GM23338 (cell line): ENCODE results near the gene MS4A13. TPM values are rescaled to one million over a fixed set of nuclear protein-coding genes. Genes with fewer than 3 reads are reported as not detected.

Source experiments
- ATAC-seq: fragments of 200-7000 bp; cut with Tn5 transposase; 3 replicates; pipeline ENCODE4 v1.9.1; 2020
- DNase-seq: peaks from one replicate; pipeline ENCODE4 v3.0.0-alpha.2; 2015; ENCODE audit warnings: low spot score
- H2AFZ ChIP-seq: fragments of 200-600 bp; sonication (generic); 2 replicates; pipeline ENCODE4 v1.8.0; 2016; ENCODE audit warnings: antibody characterized with exemption, mild to moderate bottlenecking, moderate library complexity
- H3F3A ChIP-seq: fragments of 200-600 bp; sonication (generic); replicated peaks from 2 replicates; pipeline ENCODE4 v1.8.0; 2017; ENCODE audit warnings: antibody characterized with exemption, mixed run types, low read depth
- H3K27ac ChIP-seq: fragments of 200-600 bp; sonication (generic); 2 replicates; pipeline ENCODE4 v1.6.1; 2016; ENCODE audit warnings: low read depth
- H3K27me3 ChIP-seq: fragments of 200-600 bp; sonication (generic); 2 replicates; pipeline ENCODE4 v1.8.0; 2016; ENCODE audit warnings: mild to moderate bottlenecking, mixed run types, moderate library complexity; ENCODE audit not compliant: insufficient read depth
- H3K36me3 ChIP-seq: fragments of 200-600 bp; sonication (generic); 2 replicates; pipeline ENCODE4 v1.8.0; 2016; ENCODE audit warnings: mild to moderate bottlenecking; ENCODE audit not compliant: insufficient read depth
- H3K4me1 ChIP-seq: fragments of 200-600 bp; sonication (generic); 2 replicates; pipeline ENCODE4 v1.8.0; 2016; ENCODE audit warnings: mild to moderate bottlenecking, moderate library complexity; ENCODE audit not compliant: insufficient read depth
- H3K4me2 ChIP-seq: fragments of 200-600 bp; sonication (generic); 2 replicates; pipeline ENCODE4 v1.7.1; 2017; ENCODE audit warnings: mixed run types
- H3K4me3 ChIP-seq: fragments of 200-600 bp; sonication (generic); 2 replicates; pipeline ENCODE4 v1.6.1; 2016; ENCODE audit warnings: mixed run types
- H3K79me2 ChIP-seq: fragments of 200-600 bp; sonication (generic); replicated peaks from 2 replicates; pipeline ENCODE4 v1.8.0; 2017; ENCODE audit warnings: mild to moderate bottlenecking; ENCODE audit not compliant: insufficient read depth
- H3K9me2 ChIP-seq: fragments of 200-600 bp; sonication (generic); 2 replicates; pipeline ENCODE4 v1.8.0; 2017; ENCODE audit not compliant: insufficient read depth
- H4K20me1 ChIP-seq: fragments of 200-600 bp; sonication (generic); replicated peaks from 2 replicates; pipeline ENCODE4 v1.8.0; 2017; ENCODE audit warnings: mild to moderate bottlenecking; ENCODE audit not compliant: insufficient read depth
- H3K27ac Mint-ChIP-seq: 2 replicates; pipeline ENCODE4 v1.8.0; 2020; ENCODE audit warnings: inconsistent platforms, mild to moderate bottlenecking, moderate library complexity, mixed read lengths
- H3K27me3 Mint-ChIP-seq: 3 replicates; pipeline ENCODE4 v1.8.0; 2022; ENCODE audit warnings: low read depth, mild to moderate bottlenecking, moderate library complexity, mixed read lengths, inconsistent platforms; ENCODE audit not compliant: insufficient read depth, poor library complexity
- H3K36me3 Mint-ChIP-seq: 3 replicates; pipeline ENCODE4 v1.8.0; 2021; ENCODE audit warnings: low read depth, mild to moderate bottlenecking, inconsistent platforms, moderate library complexity, mixed read lengths
- H3K4me1 Mint-ChIP-seq: 3 replicates; pipeline ENCODE4 v1.8.0; 2020; ENCODE audit warnings: mild to moderate bottlenecking, inconsistent platforms, mixed read lengths
- H3K4me3 Mint-ChIP-seq: 3 replicates; pipeline ENCODE4 v1.8.0; 2021; ENCODE audit warnings: moderate library complexity, mild to moderate bottlenecking, inconsistent platforms, mixed read lengths
- H3K9me3 Mint-ChIP-seq: 3 replicates; pipeline ENCODE4 v1.8.0; 2020; ENCODE audit warnings: moderate library complexity, mild to moderate bottlenecking, inconsistent platforms, mixed read lengths
- CREB1 ChIP-seq: fragments of 250-450 bp; sonication (Bioruptor Pico); IDR thresholded peaks from 2 replicates; pipeline ENCODE4 v1.5.0; 2020; ENCODE audit warnings: low read depth, mild to moderate bottlenecking, moderate library complexity
- CTCF ChIP-seq, 2 experiments: fragments of 200-600 bp in 1 of 2; sonication (generic) in 1 of 2; conservative IDR thresholded peaks; 2 replicates each; pipeline versions ENCODE4 v1.5.1 to v1.6.1; 2016 to 2017; ENCODE audit warnings: antibody characterized with exemption in 2 of 2, low read depth in 2 of 2, mild to moderate bottlenecking in 2 of 2, moderate library complexity in 1 of 2
- ETS1 ChIP-seq: IDR thresholded peaks from 2 replicates; pipeline ENCODE4 v1.6.1; 2016; ENCODE audit warnings: antibody characterized with exemption
- EZH2 ChIP-seq: fragments of 200-600 bp; sonication (generic); IDR thresholded peaks from one replicate; pipeline ENCODE4 v1.8.0; 2017; ENCODE audit warnings: antibody characterized with exemption, mild to moderate bottlenecking, low read depth; ENCODE audit not compliant: unreplicated experiment
- EZH2phosphoT487 ChIP-seq: fragments of 200-600 bp; sonication (generic); IDR thresholded peaks from one replicate; pipeline ENCODE4 v1.8.1; 2018; ENCODE audit warnings: antibody characterized with exemption; ENCODE audit not compliant: unreplicated experiment
- JUNB ChIP-seq: IDR thresholded peaks from one replicate; pipeline ENCODE4 v1.6.1; 2016; ENCODE audit warnings: antibody characterized with exemption; ENCODE audit not compliant: unreplicated experiment
- NANOG ChIP-seq: IDR thresholded peaks from 2 replicates; pipeline ENCODE4 v1.6.1; 2016; ENCODE audit warnings: antibody characterized with exemption, borderline replicate concordance
- POLR2AphosphoS5 ChIP-seq: IDR thresholded peaks from 2 replicates; pipeline ENCODE4 v1.6.1; 2016; ENCODE audit warnings: antibody characterized with exemption, low read depth
- REST ChIP-seq: IDR thresholded peaks from one replicate; pipeline ENCODE4 v1.6.1; 2018; ENCODE audit warnings: antibody characterized with exemption; ENCODE audit not compliant: unreplicated experiment
- STAT1 ChIP-seq: IDR thresholded peaks from one replicate; pipeline ENCODE4 v1.6.1; 2016; ENCODE audit warnings: antibody characterized with exemption; ENCODE audit not compliant: unreplicated experiment
- ZNF114 ChIP-seq: fragments of 250-450 bp; sonication (Bioruptor Pico); IDR thresholded peaks from 2 replicates; pipeline ENCODE4 v1.5.0; 2020; ENCODE audit warnings: mild to moderate bottlenecking, moderate library complexity
- ZNF331 ChIP-seq: fragments of 250-450 bp; sonication (Bioruptor Pico); IDR thresholded peaks from 2 replicates; pipeline ENCODE4 v1.5.0; 2020; ENCODE audit warnings: low read depth, mild to moderate bottlenecking, moderate library complexity
- ZNF462 ChIP-seq: fragments of 250-450 bp; sonication (Bioruptor Pico); IDR thresholded peaks from 2 replicates; pipeline ENCODE4 v1.5.0; 2020; ENCODE audit warnings: mild to moderate bottlenecking, moderate library complexity
- polyA plus RNA-seq: library from polyadenylated mRNA; unstranded; fragments of >200 nt; fragmentation: Nextera tagmentation; extraction: Ambion mirVana; gene quantifications from 2 replicates; pipeline ENCODE4 v1.2.1, GENCODE V29; 2016
- total RNA-seq: library from RNA; depleted of rRNA; stranded (reverse); fragments of >200 nt; shearing (Covaris generic); gene quantifications from 2 replicates; pipeline ENCODE4 v1.2.3, GENCODE V29; 2014

MS4A13 gene
- total and polyA plus RNA-seq, 2 experiments from 2014 or later, result not detected

- H3K4me3 Mint-ChIP-seq, result no peak overlapping the region
- TF ChIP-seq ETS1, result no peak
- TF ChIP-seq CTCF (conservative IDR thresholded peaks at IDR 0.05; ENCODE audit: low read depth in 2 of 2), result no peak
- TF ChIP-seq EZH2, result no peak
- TF ChIP-seq REST, result no peak
- TF ChIP-seq CREB1 (CRISPR knock-in tag), result no peak
- no peak for TF ChIP-seq JUNB
- TF ChIP-seq STAT1, result no peak
- TF ChIP-seq ZNF331 (CRISPR knock-in tag), result no peak
- TF ChIP-seq NANOG, result no peak
- no peak for TF ChIP-seq ZNF114
- TF ChIP-seq POLR2AphosphoS5, result no peak
- TF ChIP-seq ZNF462 (CRISPR knock-in tag), result no peak
- no peak for TF ChIP-seq EZH2phosphoT487
- no peak overlapping the region for H3K27ac Mint-ChIP-seq
- no peak overlapping the region for H3K4me2 ChIP-seq
- no peaks in the 10 kb centered on the region for H3F3A ChIP-seq
- no peak overlapping the region for H2AFZ ChIP-seq
- H3K36me3 ChIP-seq, result no peaks in the 10 kb centered on the region
- H3K9me3 Mint-ChIP-seq, result no peaks in the 10 kb centered on the region
- no peaks in the 10 kb centered on the region for H3K4me1 Mint-ChIP-seq
- H3K36me3 Mint-ChIP-seq, result no peaks in the 10 kb centered on the region; the same call in 2 of the 3 replicates
- peaks cover 2% of the 10 kb centered on the region for H3K27me3 Mint-ChIP-seq
- no peaks in the 10 kb centered on the region for H4K20me1 ChIP-seq
- no peaks in the 10 kb centered on the region for H3K4me1 ChIP-seq
- ATAC-seq (no peak), DNase-seq (no peak)
- no peak overlapping the region for H3K27ac ChIP-seq
- no peaks in the 10 kb centered on the region; the same call in 1 of the 2 replicates for H3K9me2 ChIP-seq
- H3K4me3 ChIP-seq, result no peak overlapping the region
- no peaks in the 10 kb centered on the region for H3K27me3 ChIP-seq
- H3K79me2 ChIP-seq, result no peaks in the 10 kb centered on the region
Observed at GRCh38 chr11:60570970-60571369, 55.8 kb downstream of the MS4A13 start.
